ENCODE measurements around the gene ITPR1.

DNA sequence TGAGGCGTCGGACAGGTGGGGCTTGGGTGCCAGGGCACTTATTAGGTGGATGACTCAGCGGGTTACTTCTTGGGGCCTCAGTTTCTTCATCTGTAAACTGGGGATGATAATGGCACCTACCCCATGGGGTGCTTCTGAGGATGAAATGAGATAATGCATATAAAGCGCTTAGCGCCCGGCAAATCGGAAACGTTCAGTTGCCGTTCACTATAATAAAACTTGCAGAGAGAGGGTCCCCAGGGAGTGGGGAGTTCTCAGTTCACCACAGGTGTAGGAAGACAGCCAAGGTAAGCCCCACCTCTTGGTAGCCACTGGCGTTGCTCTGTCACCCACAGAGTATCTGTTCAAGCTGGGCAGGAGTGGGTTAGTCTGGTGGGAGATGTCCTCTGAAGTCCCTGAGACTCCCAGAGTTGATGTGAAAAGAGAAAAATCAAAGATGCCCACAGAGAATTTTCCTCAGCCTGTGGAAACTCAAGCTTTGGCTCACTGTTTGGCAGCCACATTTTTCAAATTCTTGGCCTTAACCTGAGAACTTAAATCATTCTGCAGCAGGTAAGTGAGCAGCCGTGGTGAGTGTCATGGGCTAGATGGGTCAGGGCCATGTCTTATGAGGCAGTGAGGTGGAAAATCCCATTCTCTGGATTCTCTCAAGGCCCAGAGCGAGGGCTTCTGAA is 264.6 kb downstream of the ITPR1 start:
- no peak for TF ChIP-seq SUZ12 (IDR thresholded peaks at IDR 0.05)
- TF ChIP-seq, protein P1, sequence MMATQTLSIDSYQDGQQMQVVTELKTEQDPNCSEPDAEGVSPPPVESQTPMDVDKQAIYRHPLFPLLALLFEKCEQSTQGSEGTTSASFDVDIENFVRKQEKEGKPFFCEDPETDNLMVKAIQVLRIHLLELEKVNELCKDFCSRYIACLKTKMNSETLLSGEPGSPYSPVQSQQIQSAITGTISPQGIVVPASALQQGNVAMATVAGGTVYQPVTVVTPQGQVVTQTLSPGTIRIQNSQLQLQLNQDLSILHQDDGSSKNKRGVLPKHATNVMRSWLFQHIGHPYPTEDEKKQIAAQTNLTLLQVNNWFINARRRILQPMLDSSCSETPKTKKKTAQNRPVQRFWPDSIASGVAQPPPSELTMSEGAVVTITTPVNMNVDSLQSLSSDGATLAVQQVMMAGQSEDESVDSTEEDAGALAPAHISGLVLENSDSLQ (IDR thresholded peaks at IDR 0.05), result no peak

All from HEK293T (cell line).